Astrocyte (in vitro differentiated cells and primary cell): ENCODE data around the gene PPM1L.

Experiments used
- CTCF ChIP-seq: IDR thresholded peaks from 2 replicates; pipeline ENCODE4 v1.5.1; 2011; ENCODE audit warnings: low read depth, mild to moderate bottlenecking, inconsistent platforms, low read length, moderate library complexity; ENCODE audit not compliant: insufficient read depth
- EZH2 ChIP-seq: IDR thresholded peaks from 2 replicates; pipeline ENCODE4 v1.6.1; 2012; ENCODE audit warnings: mild to moderate bottlenecking, low read length, inconsistent platforms; ENCODE audit not compliant: insufficient read depth

- no peak for TF ChIP-seq CTCF
- TF ChIP-seq EZH2 = no peak
These were observed 15.9 kb downstream of the PPM1L start for GRCh38 chr3:160771811-160772459.
